Endothelial cell of umbilical vein (primary cell): ENCODE results near the gene FHOD3. TPM values are rescaled to one million over a fixed set of nuclear protein-coding genes. Genes with fewer than 3 reads are reported as not detected.

Experiments
- BruUV-seq: library from RNA; stranded (reverse); fragments of 400-500 nt; replicated peaks from 2 replicates; lab custom pipeline; 2021; lab: Mats Ljungman, UMichigan
- CTCF ChIA-PET: fragments of 300-600, 350-600 bp; sonication (Branson Sonifier 250); formaldehyde crosslinking; loops from one replicate; lab custom pipeline; 2021; ENCODE audit warnings: antibody characterized with exemption, inconsistent platforms; lab: Charles Lee
- POLR2A ChIA-PET: fragments of 300-600, 350-600 bp; sonication (Branson Sonifier 250); formaldehyde crosslinking; loops from one replicate; lab custom pipeline; 2021; ENCODE audit warnings: antibody characterized with exemption, inconsistent platforms; lab: Charles Lee
- DNase-seq: peaks from one replicate; pipeline ENCODE4 v3.0.0-alpha.2; 2011; ENCODE audit warnings: low read depth, low spot score
- FAIRE-seq: peaks from 2 replicates; lab custom pipeline; 2011; peaks lifted over from hg19 to GRCh38; lab: Jason Lieb, UNC
- H2AFZ ChIP-seq: 2 replicates; pipeline ENCODE4 v1.6.0; 2012; ENCODE audit warnings: low read depth, low read length, control low read depth, inconsistent platforms
- H3K27ac ChIP-seq: 2 replicates; pipeline ENCODE4 v1.5.1; 2011; ENCODE audit warnings: low read depth, mild to moderate bottlenecking, control low read depth, low read length, moderate library complexity; ENCODE audit not compliant: insufficient read depth
- H3K27me3 ChIP-seq, 2 experiments: 2 replicates each; pipeline versions ENCODE4 v1.6.0 to v1.6.1; 2011; ENCODE audit warnings: low read length in 2 of 2, mixed read lengths in 1 of 2; ENCODE audit not compliant: control insufficient read depth in 2 of 2, insufficient read depth in 2 of 2
- H3K36me3 ChIP-seq, 2 experiments: 2 replicates in 1 of 2; 3 replicates in 1 of 2; pipeline ENCODE4 v1.5.1; 2011; ENCODE audit warnings: low read length in 2 of 2, mild to moderate bottlenecking in 1 of 2, moderate library complexity in 1 of 2; ENCODE audit not compliant: control insufficient read depth in 2 of 2, insufficient read depth in 2 of 2; ENCODE audit errors: extremely low read depth in 1 of 2
- H3K4me1 ChIP-seq: 3 replicates; pipeline ENCODE4 v1.5.1; 2011; ENCODE audit warnings: mild to moderate bottlenecking, low read length; ENCODE audit not compliant: control insufficient read depth, insufficient read depth; ENCODE audit errors: extremely low read depth
- H3K4me2 ChIP-seq: 2 replicates; pipeline ENCODE4 v1.6.1; 2011; ENCODE audit warnings: low read length, control low read depth, mixed read lengths; ENCODE audit not compliant: insufficient read depth
- H3K4me3 ChIP-seq, 3 experiments: fragments of 200-600 bp in 1 of 3; sonication (generic), shearing (Covaris generic) in 1 of 3; replicated peaks in 1 of 3; 2 replicates each; pipeline ENCODE4 v1.5.1; 2011 to 2016; ENCODE audit warnings: control low read depth in 3 of 3, low read length in 3 of 3, mild to moderate bottlenecking in 2 of 3, inconsistent platforms in 1 of 3, low read depth in 1 of 3, moderate library complexity in 1 of 3; ENCODE audit not compliant: insufficient read depth in 1 of 3
- H3K79me2 ChIP-seq: 2 replicates; pipeline ENCODE4 v1.6.0; 2012; ENCODE audit warnings: low read length, inconsistent platforms; ENCODE audit not compliant: control insufficient read depth, insufficient read depth
- H3K9ac ChIP-seq: replicated peaks from 2 replicates; pipeline ENCODE3; 2011; ENCODE audit warnings: low read length, control low read depth; ENCODE audit not compliant: insufficient read depth; ENCODE audit errors: extremely low read depth
- H3K9me1 ChIP-seq: replicated peaks from 3 replicates; pipeline ENCODE4 v1.6.0; 2011; ENCODE audit warnings: mild to moderate bottlenecking, low read length; ENCODE audit not compliant: control insufficient read depth, insufficient read depth; ENCODE audit errors: extremely low read depth
- H3K9me3 ChIP-seq: replicated peaks from 2 replicates; pipeline ENCODE4 v1.5.1; 2012; ENCODE audit warnings: low read length, inconsistent platforms; ENCODE audit not compliant: control insufficient read depth, insufficient read depth
- H4K20me1 ChIP-seq: replicated peaks from 2 replicates; pipeline ENCODE3; 2011; ENCODE audit warnings: mild to moderate bottlenecking, low read length; ENCODE audit not compliant: control insufficient read depth, insufficient read depth; ENCODE audit errors: extremely low read depth
- CTCF ChIP-seq, 2 donors: IDR thresholded peaks; 1 replicate in 1 of 2; 2 replicates in 1 of 2; pipeline ENCODE4 v1.5.1; 2011; ENCODE audit warnings: low read length in 2 of 2, mild to moderate bottlenecking in 2 of 2, moderate library complexity in 2 of 2, control low read depth in 1 of 2, inconsistent platforms in 1 of 2, low read depth in 1 of 2; ENCODE audit not compliant: insufficient read depth in 1 of 2; ENCODE audit errors: extremely low read depth in 1 of 2
- EZH2 ChIP-seq: IDR thresholded peaks from 2 replicates; pipeline ENCODE4 v1.6.1; 2012; ENCODE audit warnings: borderline replicate concordance, low read depth, mild to moderate bottlenecking, moderate library complexity, low read length, inconsistent platforms; ENCODE audit not compliant: severe bottlenecking
- FOS ChIP-seq: IDR thresholded peaks from 2 replicates; pipeline ENCODE4 v1.6.1; 2011; ENCODE audit warnings: mild to moderate bottlenecking, low read length, moderate library complexity, borderline replicate concordance; ENCODE audit not compliant: insufficient read depth
- GATA2 ChIP-seq: IDR thresholded peaks from 2 replicates; pipeline ENCODE4 v1.7.0; 2011; ENCODE audit warnings: low read depth, mild to moderate bottlenecking, moderate library complexity, mixed read lengths, low read length; ENCODE audit not compliant: insufficient read length, insufficient read depth
- JUN ChIP-seq: IDR thresholded peaks from 2 replicates; pipeline ENCODE4 v1.6.1; 2011; ENCODE audit warnings: borderline replicate concordance, low read depth; ENCODE audit not compliant: insufficient read length, insufficient read depth
- MAX ChIP-seq: IDR thresholded peaks from 2 replicates; pipeline ENCODE4 v1.6.1; 2011; ENCODE audit not compliant: insufficient read depth, insufficient read length
- MYC ChIP-seq: IDR thresholded peaks from one replicate; pipeline ENCODE4 v1.6.1; 2011; ENCODE audit warnings: mild to moderate bottlenecking, low read depth, low read length
- POLR2A ChIP-seq: IDR thresholded peaks from 2 replicates; pipeline ENCODE4 v1.6.1; 2012; ENCODE audit warnings: low read depth, mild to moderate bottlenecking, control low read depth, low read length
- POLR2AphosphoS5 ChIP-seq: IDR thresholded peaks from 2 replicates; pipeline ENCODE4 v1.6.1; 2012; ENCODE audit warnings: low read depth, mild to moderate bottlenecking, control low read depth, low read length, moderate library complexity; ENCODE audit not compliant: insufficient read depth
- dilution Hi-C: fragments of 300-500 bp; cut with MboI; formaldehyde crosslinking; loops from one replicate; pipeline ENCODE4 v1.15.0; 2019; ENCODE audit warnings: low sequenced_read_pairs; ENCODE audit not compliant: extremely low pct_ligation_motif_present
- intact Hi-C: fragments of 100-400 bp; cut with micrococcal nuclease; formaldehyde crosslinking; loops from one replicate; pipeline ENCODE4 v1.10.0; 2022
- polyA plus RNA-seq, 4 experiments: library from polyadenylated mRNA; depleted of rRNA in 3 of 4; stranded (reverse) in 3 of 4; unstranded in 1 of 4; fragments of >200 nt; gene quantifications; 2 replicates each; pipeline versions ENCODE4 v1.2.1 to v1.2.3, GENCODE V29; 2011 to 2012; ENCODE audit warnings: missing spikeins in 1 of 4
- total RNA-seq: library from RNA; stranded (reverse); gene quantifications from 2 replicates; pipeline ENCODE4 v1.2.3, GENCODE V29; 2021

The FHOD3 gene
- total and polyA plus RNA-seq, 2 donors (not counting 3 experiments of a cell fraction or from before 2014, with no cell fraction given), result 0.06 to 1.5 TPM

GRCh38 chr18:36518839-36519238 lies 221.3 kb downstream of the FHOD3 start:
- POLR2A ChIA-PET, result no interaction called here
- CTCF ChIA-PET, result no interaction called here
- FAIRE-seq, result no peak

More at GRCh38 chr18:36518839-36519238, 221.3 kb downstream of the FHOD3 start:
- Histone ChIP-seq H3K9ac (no peak overlapping the region), H3K9me1 (no peaks in the 10 kb centered on the region), H3K27ac (no peak overlapping the region), H3K79me2 (no peaks in the 10 kb centered on the region), H3K27me3 (no peaks in the 10 kb centered on the region), H4K20me1 (no peaks in the 10 kb centered on the region), H3K4me2 (no peak overlapping the region), H3K36me3 (no peaks in the 10 kb centered on the region), H3K4me1 (no peaks in the 10 kb centered on the region), H3K9me3 (no peaks in the 10 kb centered on the region), H2AFZ (no peak overlapping the region), H3K4me3 (no peak overlapping the region)
- no peak for TF ChIP-seq MYC
- TF ChIP-seq GATA2, result no peak
- no peak for TF ChIP-seq EZH2
- TF ChIP-seq MAX, result no peak
- TF ChIP-seq FOS, result no peak
- TF ChIP-seq CTCF (IDR thresholded peaks at IDR 0.05; ENCODE audit: extremely low read depth in 1 of 2, insufficient read depth in 1 of 2, low read depth in 1 of 2, low read length in 2 of 2), result no peak
- no peak for TF ChIP-seq POLR2AphosphoS5
- no peak for TF ChIP-seq POLR2A
- no peak for TF ChIP-seq JUN
- dilution Hi-C loops, result no loop called here
- DNase-seq, result no peak
- intact Hi-C loops, result no loop called here
- no TSS peak for BruUV-seq
